ENCODE results near the gene SLC24A3.

- TF ChIP-seq, protein P1, sequence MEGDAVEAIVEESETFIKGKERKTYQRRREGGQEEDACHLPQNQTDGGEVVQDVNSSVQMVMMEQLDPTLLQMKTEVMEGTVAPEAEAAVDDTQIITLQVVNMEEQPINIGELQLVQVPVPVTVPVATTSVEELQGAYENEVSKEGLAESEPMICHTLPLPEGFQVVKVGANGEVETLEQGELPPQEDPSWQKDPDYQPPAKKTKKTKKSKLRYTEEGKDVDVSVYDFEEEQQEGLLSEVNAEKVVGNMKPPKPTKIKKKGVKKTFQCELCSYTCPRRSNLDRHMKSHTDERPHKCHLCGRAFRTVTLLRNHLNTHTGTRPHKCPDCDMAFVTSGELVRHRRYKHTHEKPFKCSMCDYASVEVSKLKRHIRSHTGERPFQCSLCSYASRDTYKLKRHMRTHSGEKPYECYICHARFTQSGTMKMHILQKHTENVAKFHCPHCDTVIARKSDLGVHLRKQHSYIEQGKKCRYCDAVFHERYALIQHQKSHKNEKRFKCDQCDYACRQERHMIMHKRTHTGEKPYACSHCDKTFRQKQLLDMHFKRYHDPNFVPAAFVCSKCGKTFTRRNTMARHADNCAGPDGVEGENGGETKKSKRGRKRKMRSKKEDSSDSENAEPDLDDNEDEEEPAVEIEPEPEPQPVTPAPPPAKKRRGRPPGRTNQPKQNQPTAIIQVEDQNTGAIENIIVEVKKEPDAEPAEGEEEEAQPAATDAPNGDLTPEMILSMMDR (IDR thresholded peaks at IDR 0.05; ENCODE audit: poor library complexity), result no peak
- TF ChIP-seq EZH2 (IDR thresholded peaks at IDR 0.05; ENCODE audit: borderline replicate concordance) (no peak), EZH2phosphoT487 (IDR thresholded peaks at IDR 0.05; ENCODE audit: low read depth, severe bottlenecking, unreplicated experiment) (no peak)
Observed at GRCh38 chr20:19692100-19692499, 479.7 kb downstream of the SLC24A3 start.
